HG03064 (cell line): Measurements from ENCODE around the gene RXFP4.
"Not testable (repeated sequence)": the region's sequence is repeated elsewhere in the genome, so short reads cannot be mapped to it uniquely, and the experiment has no call there.

ENCODE experiments used
- ATAC-seq: cut with Tn5 transposase; IDR thresholded peaks from one replicate; pipeline ENCODE4 v1.9.1; 2021; ENCODE audit warnings: low read depth; ENCODE audit not compliant: unreplicated experiment

RXFP4 gene, protein sequence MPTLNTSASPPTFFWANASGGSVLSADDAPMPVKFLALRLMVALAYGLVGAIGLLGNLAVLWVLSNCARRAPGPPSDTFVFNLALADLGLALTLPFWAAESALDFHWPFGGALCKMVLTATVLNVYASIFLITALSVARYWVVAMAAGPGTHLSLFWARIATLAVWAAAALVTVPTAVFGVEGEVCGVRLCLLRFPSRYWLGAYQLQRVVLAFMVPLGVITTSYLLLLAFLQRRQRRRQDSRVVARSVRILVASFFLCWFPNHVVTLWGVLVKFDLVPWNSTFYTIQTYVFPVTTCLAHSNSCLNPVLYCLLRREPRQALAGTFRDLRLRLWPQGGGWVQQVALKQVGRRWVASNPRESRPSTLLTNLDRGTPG

DNA sequence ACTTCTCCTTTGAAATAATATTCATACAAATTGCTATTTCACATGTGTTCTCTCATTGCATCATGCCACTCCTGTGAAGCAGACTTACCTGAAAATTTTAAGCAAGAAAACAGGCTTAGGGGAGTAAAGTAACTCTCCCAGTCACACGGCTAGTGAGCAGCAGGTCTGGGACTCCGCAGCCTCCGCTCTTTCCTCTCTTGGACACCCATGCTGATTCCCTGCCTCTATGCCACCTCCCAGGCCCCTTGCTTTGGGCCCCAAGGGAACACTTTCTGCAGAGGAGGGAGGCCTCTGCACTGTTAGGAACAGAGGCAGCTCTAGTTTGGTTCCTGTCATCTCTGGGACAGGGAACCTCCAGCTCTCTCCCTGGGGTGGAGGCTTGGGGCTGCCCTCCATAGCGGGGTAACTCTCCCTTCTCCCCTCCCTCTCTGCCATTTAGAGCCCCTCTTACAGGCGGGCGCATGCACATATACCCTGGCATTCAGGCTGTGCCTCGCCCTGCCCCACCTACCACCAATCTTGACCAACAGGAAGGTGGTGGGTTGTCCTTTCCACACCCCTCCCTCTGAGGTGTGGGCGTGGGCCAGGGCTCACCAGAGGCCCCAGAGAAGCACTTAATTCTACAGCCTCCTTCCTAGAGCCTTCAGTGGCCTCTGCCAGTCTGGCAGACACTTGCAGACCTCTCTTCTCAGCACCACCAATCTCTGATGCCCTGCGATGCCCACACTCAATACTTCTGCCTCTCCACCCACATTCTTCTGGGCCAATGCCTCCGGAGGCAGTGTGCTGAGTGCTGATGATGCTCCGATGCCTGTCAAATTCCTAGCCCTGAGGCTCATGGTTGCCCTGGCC, at the start of gene RXFP4:
Gene RXFP4 (plus strand): TSS at position 646 of the 852 bp plus-strand sequence. CDS start 72 bp downstream, at position 718.
- ATAC-seq = no peak

GRCh38 chr1:155892796-155893195, 48.6 kb upstream of the RXFP4 start:
- no peak for ATAC-seq

GRCh38 chr1:155893389-155894142, 47.9 kb upstream of the RXFP4 start:
- no peak for ATAC-seq

GRCh38 chr1:155895617-155896016, 45.8 kb upstream of the RXFP4 start:
- not testable (repeated sequence) for ATAC-seq

DNA sequence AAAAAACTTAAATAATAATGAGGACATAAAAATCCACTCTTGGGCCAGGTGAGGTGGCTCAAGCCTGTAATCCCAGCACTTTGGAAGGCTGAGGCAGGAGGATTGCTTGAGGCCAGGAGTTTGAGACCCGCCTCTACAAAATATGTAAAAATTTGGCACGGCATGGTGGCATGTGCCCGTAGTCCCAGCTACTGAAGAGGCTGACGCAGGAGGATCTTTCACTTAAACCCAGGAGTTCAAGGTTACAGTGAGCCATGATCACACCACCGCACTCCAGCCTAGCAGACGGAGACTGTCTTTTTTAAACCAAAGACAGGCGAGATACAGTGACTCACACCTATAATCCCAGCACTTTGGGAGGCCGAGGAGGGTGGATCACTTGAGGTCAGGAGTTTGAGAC, 45.0 kb upstream of the RXFP4 start:
- not testable (repeated sequence) for ATAC-seq

DNA sequence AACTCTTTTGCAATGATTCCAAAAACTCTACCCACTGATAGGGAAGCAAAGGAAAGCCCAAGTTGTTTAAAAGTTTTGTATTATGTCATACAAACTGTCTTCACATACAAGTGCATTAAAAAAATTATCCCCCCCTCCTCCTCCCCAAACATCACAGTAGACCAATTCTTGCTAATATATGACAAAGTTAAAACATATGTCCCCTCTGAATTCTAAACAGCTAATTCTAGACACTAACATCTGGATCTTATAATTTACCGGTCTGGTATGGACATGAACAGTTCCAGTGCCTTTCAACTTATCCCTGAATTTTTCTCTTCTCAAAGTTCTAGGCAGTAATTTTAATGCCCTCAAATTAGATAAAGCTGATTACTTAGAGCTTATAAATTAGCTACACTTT, 43.7 kb upstream of the RXFP4 start:
- no peak for ATAC-seq

DNA sequence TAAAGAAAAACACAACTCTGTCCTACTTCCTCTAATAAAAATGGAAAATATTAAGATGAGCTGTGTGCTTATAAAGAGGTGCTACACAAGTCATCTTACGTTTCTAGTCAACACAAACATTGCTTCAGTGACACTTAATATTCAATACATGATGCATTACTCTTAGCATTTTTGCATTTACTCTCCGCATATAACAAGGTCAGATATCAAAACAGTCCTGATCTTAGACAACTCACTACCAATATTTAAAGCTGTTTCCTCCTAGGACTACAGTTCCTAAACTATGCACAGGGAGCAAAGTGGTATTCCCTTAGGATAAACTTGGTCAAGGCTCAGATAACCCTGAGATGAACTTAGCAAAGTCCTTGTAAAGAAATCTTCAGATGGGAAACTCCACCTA, 42.5 kb upstream of the RXFP4 start:
- no peak for ATAC-seq

DNA sequence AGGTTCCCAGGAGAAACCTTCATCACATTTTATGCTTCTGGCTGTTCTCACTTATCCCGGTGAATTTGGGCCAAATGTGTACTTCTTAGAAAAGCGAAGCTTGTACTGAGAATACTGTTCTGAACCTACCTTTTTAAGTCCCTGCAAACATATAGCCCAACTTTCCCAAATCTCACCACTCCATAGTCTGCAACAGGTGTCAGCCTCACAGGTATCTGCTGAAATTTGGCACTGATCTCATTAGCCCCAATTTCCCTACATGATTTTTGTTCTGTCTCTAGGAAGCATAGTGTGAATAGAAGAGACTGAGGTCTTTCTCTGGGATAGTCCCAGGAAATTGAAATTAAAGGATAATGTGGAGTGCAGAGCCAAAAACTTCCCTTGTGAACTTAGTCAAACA, 41.8 kb upstream of the RXFP4 start:
- ATAC-seq = no peak

DNA sequence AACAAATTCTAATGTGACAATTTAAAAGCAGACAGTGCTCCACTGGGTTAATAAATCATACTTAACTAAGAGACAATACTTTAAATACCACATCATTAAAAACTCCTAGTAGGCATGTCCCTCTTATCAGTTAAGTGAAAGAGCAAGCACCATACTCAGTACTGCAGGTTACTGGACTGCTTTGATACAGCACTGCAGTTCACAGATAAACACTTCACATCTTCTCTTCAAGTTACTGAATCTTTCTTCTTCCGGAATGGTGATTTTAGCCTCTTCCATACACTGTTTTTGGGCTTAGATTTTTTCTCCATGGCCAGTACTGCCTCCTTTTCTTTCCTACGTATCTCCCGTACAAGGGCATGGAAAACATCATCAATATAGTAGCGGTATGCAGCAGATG, 41.3 kb upstream of the RXFP4 start:
- no peak for ATAC-seq

DNA sequence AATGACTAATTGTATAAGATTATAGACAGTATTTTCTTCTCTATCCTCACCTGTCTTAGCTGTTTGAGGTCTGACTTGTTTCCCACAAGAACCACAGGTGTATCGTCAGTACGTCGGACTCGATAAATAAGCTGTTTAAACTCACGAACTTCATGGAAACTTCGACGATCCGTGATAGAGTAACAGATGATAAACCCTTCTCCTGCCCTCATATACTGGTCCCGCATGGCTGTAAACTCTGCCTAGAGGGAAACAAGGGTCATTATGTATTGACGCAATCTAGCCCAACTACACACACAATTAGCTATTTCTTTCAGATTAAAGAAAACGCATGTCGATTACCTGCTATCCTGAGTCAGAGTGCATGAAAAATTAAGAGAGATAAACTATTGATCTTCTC, 37.2 kb upstream of the RXFP4 start:
- no peak for ATAC-seq

DNA sequence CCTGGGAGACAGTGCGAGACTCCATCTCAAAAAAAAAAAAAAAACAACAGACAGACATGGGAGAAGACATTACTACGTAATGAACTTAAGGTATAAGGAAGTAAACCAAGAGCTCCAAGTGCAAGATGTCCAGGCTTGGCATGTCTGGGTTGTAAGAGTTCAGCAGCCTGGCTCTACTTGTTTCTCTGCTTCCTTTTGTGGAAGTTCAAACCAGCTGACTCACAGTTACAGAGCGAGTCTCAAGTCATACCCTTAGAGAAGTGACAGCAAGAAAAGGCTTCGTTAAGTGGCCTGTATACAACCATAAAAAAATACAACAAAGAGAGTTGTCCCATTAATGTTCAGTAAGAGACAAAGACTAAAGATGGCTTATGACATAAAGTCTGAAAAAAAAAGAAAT, 31.5 kb upstream of the RXFP4 start:
- ATAC-seq = no peak

DNA sequence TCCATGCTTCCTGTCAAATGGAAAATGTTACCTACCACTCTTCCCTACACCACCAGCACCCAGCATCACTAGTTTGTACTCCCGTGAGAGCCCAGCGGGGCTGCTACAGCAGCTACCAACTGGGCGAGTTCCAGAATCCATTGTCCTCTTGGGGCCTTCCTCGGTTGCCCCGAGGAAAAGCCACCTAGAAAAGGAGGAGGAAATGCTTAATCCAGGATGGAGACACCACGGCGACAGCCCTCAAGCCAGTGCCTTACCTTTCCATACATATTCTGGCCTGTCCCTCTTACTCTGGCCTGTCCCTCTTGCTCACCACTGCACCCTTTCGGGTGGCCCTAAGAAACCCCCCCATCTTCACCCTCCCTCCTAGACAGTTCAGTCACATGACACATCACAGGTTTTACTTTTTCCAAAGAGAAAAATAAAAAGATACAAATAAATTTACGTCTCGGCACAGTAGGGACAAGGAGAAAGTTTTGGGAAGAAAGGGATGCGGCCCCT, 30.8 kb upstream of the RXFP4 start:
- ATAC-seq = no peak

- ATAC-seq = peak; percentile 68
Observed at GRCh38 chr1:155911156-155912055, 30.0 kb upstream of the RXFP4 start, which contains the start of gene RIT1. RIT1 (minus strand) TSS chr1:155911349; CDS start chr1:155910761, 588 bp downstream.

DNA sequence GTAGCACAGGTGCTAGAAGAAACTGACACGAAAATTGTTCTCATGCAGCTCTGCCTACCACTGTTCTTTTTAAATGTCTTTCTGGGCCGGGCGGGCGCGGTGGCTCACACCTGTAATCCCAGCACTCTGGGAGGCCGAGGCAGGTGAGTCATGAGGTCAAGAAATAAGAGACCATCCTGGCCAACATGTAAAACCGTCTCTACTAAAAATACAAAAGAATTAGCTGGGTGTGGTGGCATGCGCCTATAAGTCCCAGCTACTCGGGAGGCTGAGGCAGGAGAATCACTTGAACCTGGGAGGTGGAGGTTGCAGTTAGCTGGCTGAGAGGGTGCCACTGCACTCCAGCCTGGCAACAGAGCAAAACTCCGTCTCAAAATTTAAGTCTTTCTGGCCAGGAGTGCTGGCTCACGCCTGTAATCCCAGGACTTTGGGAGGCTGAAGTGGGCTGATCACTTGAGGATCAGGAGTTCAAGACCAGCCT, 29.3 kb upstream of the RXFP4 start:
- ATAC-seq = no peak

GRCh38 chr1:155913969-155914757, 27.3 kb upstream of the RXFP4 start:
- no peak for ATAC-seq

DNA sequence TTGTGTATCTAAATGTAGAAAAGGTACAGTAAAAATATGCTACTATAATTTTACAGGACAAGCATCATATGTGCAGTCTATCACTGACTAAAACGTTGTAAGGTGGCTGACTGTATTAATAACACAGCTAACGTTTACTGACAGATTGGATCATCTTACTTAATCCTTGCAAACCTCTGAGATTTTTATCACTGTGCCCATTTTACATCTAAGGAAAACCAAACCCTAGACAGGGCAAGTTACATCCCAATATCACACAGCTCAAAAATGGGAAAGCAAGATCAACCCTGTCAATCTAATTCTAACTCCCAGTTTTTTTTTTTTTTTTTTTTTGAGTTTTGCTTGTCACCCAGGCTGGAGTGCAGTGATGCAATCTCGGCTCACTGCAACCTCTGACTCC, 22.8 kb upstream of the RXFP4 start:
- ATAC-seq = no peak

DNA sequence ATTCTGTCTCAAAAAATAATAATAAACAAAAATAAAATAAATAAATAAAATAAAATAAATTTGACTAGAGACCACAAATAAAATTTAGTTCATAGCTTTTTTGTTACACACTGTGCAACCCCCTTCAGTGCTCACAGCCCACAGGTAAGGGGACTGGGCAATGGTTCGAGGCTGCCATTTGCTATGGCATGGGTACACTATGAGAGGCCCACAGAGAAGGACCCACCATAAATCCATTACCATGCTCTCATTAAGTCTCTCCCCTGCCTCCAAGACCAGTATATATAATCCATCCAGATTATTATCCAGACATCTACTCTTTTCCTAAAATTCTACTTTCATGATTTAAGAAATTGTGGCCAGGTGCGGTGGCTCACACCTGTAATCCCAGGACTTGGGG, 21.6 kb upstream of the RXFP4 start:
- ATAC-seq = no peak

DNA sequence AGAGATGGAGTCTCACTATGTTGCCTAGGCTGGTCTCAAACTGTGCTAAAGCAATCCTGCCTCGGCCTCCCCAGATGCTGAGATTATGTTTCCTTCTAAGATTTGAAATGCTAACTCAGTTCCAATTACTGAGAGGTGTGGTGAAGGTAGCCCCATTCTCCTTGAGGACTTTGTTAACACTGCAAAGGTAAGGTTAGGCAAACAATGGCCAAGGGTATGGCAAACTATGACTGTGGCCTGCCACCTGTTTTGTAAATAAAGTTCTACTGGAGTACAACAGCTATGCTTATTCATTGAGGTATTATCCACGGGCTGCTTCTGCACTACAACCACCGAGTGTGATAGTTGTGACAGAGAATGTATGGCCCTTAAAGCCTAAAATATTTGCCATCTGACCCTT, 20.7 kb upstream of the RXFP4 start:
- no peak for ATAC-seq

GRCh38 chr1:155925506-155925905, 15.9 kb upstream of the RXFP4 start:
- ATAC-seq = no peak
